ENCODE results near the gene ERVK3-1. TPM values are rescaled to one million over a fixed set of nuclear protein-coding genes. Genes with fewer than 3 reads are reported as not detected.
A peak's percentile ranks its signal among the peaks of the same experiment; 100 is the strongest.

ERVK3-1 gene
- total RNA-seq, 2 donors from 2014 or later: 39.6 to 54.2 TPM

- peaks cover 24% of the 10 kb centered on the region for H3K4me1 ChIP-seq
- peak; percentile 96 for ATAC-seq
- peak; percentile 96 to 99 (median 98) for DNase-seq
- peak within 1 kb of the TSS; percentile 77 to 95 (median 90) for H3K27ac ChIP-seq
- WGBS, 2 donors: 0% methylated on average over 43 to 62 of the region's 62 CpGs
- H3K4me3 ChIP-seq: peak within 1 kb of the TSS; percentile 37 to 82
- H3K27me3 ChIP-seq: no peaks in the 10 kb centered on the region
- no peaks in the 10 kb centered on the region for H3K9me3 ChIP-seq
- intact Hi-C loops (cut with DNase I): no loop called here
- TF ChIP-seq CTCF (IDR thresholded peaks at IDR 0.05): peak in 3 of 7 experiments; percentile 4 to 27 (median 22)
- TF ChIP-seq POLR2A (IDR thresholded peaks at IDR 0.05): peak in 2 of 3 donors; percentile 73 to 74
- H3K36me3 ChIP-seq (replicated peaks in 1 of 2; ENCODE audit: insufficient read depth in 1 of 2, low read depth in 2 of 2): no peaks in the 10 kb centered on the region
Observed at GRCh38 chr19:58326914-58327726, 21.9 kb downstream of the ERVK3-1 start, which contains the start of gene ZSCAN22. Gene ZSCAN22, plus strand, starts transcription at chr19:58326994. Its CDS starts 7,809 bp downstream, at chr19:58334803.

- no peak for TF ChIP-seq POLR2A (IDR thresholded peaks at IDR 0.05)
- TF ChIP-seq CTCF (IDR thresholded peaks at IDR 0.05): no peak
- no peak overlapping the region for H3K4me3 ChIP-seq
Observed at GRCh38 chr19:58328999-58329398, 23.8 kb downstream of the ERVK3-1 start.

DNA sequence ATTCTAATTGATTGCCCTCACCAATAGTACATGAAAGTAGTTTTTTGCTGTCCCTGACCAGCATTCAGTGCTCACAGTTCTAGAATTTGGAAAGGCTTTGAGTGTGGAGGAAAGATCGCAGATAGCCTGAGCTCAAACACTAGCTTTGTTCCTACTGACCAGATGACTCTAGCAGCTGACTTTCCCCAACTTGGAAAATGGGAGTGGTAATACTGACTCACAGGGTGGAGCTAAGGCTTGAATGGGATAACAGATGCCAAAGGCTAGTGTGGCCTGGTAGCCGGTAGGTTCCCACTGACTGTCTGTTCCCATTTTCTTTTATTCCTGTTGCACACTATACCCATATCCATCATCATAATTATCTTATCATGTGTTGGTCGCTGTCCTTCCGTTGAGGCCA, 25.3 kb downstream of the ERVK3-1 start:
- no peaks in the 10 kb centered on the region for H3K36me3 ChIP-seq (replicated peaks in 1 of 2; ENCODE audit: insufficient read depth in 1 of 2, low read depth in 2 of 2)
- no peak overlapping the region for H3K27ac ChIP-seq
- peaks cover 21% of the 10 kb centered on the region for H3K4me1 ChIP-seq
- ATAC-seq (no peak), DNase-seq (no peak)
- no peak overlapping the region for H3K4me3 ChIP-seq
- intact Hi-C loops (cut with DNase I): no loop called here
- no peaks in the 10 kb centered on the region for H3K27me3 ChIP-seq
- TF ChIP-seq POLR2A (IDR thresholded peaks at IDR 0.05) (no peak), CTCF (IDR thresholded peaks at IDR 0.05) (no peak)
- no peaks in the 10 kb centered on the region for H3K9me3 ChIP-seq
- 67 to 77% methylated on average over 4 of the region's 4 CpGs for WGBS, 2 donors

More at GRCh38 chr19:58328999-58329398, 23.8 kb downstream of the ERVK3-1 start:
- Histone ChIP-seq H3K36me3 (replicated peaks in 1 of 2; ENCODE audit: insufficient read depth in 1 of 2, low read depth in 2 of 2) (no peaks in the 10 kb centered on the region), H3K27ac (no peak overlapping the region), H3K9me3 (no peaks in the 10 kb centered on the region), H3K4me1 (peaks cover 24% of the 10 kb centered on the region), H3K27me3 (no peaks in the 10 kb centered on the region)
- 68 to 80% methylated on average over 10 of the region's 10 CpGs for WGBS, 2 donors
- no peak for ATAC-seq
- DNase-seq: no peak
- intact Hi-C loops (cut with DNase I): no loop called here

DNA sequence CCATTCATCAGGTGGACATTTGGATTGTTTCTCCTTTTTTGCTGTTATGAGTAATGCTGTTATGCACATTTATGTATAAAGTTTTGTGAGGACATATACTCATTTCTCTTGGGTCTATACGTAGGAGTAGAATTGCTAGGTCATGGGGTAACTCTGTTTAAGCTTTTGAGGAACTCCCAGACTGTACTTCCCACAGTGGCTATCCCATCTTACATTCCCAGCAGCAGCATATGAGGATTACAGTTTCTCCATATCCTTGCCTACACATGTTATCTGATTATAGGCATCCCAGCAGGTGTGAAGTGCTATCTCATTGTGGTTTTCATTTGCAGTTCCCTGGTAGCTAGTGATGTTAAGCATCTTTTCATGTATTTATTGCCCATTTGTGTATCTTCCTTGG, 27.5 kb downstream of the ERVK3-1 start:
- 82 to 89% methylated on average over 1 of the region's 1 CpG for whole genome bisulfite sequencing, 2 donors
- H3K4me3 ChIP-seq: no peak overlapping the region
- no peak overlapping the region for H3K27ac ChIP-seq
- H3K36me3 ChIP-seq (replicated peaks in 1 of 2; ENCODE audit: insufficient read depth in 1 of 2, low read depth in 2 of 2): no peaks in the 10 kb centered on the region
- TF ChIP-seq POLR2A (IDR thresholded peaks at IDR 0.05) (no peak), CTCF (IDR thresholded peaks at IDR 0.05) (no peak)
- peaks cover 8% of the 10 kb centered on the region for H3K4me1 ChIP-seq
- no peak for DNase-seq
- no peaks in the 10 kb centered on the region for H3K9me3 ChIP-seq
- no peak for ATAC-seq
- intact Hi-C loops (cut with DNase I): no loop called here
- H3K27me3 ChIP-seq: no peaks in the 10 kb centered on the region
